ENCODE measurements around the gene EVPLL. TPM values are rescaled to one million over a fixed set of nuclear protein-coding genes. Genes with fewer than 3 reads are reported as not detected.

The EVPLL gene
- total RNA-seq = not detected in 2 replicates

GRCh38 chr17:18377437-18378204 is at the start of gene EVPLL:
EVPLL (plus strand) TSS chr17:18377778; CDS start chr17:18380938, 3,160 bp downstream.

GRCh38 chr17:18363101-18364049 is 14.2 kb upstream of the EVPLL start, which contains the start of gene SHMT1:
SHMT1 (minus strand) TSS chr17:18363550; CDS start chr17:18355981, 7,569 bp downstream.

Other genes with a start within 250 kb of the EVPLL start
- 130 and 144 TPM in 2 replicates for gene ALKBH5, start 193.9 kb upstream of the EVPLL start, total RNA-seq
- gene LLGL1, start 152.1 kb upstream of the EVPLL start, total RNA-seq = 42.2 and 46.9 TPM in 2 replicates
- gene FLII, start 119.0 kb upstream of the EVPLL start, total RNA-seq = 181 and 190 TPM in 2 replicates
- gene MIEF2, start 117.1 kb upstream of the EVPLL start, total RNA-seq = 13.4 and 13.6 TPM in 2 replicates
- 29.0 and 30.6 TPM in 2 replicates for gene TOP3A, start 62.8 kb upstream of the EVPLL start, total RNA-seq
- gene SMCR8, start 62.5 kb upstream of the EVPLL start, total RNA-seq = 10.7 and 12.1 TPM in 2 replicates
- 7.3 and 8.3 TPM in 2 replicates for gene SHMT1, start 14.2 kb upstream of the EVPLL start, total RNA-seq
- not detected in 2 replicates for gene LGALS9C, start 99.0 kb downstream of the EVPLL start, total RNA-seq